ENCODE data around the gene DUSP12. TPM values are rescaled to one million over a fixed set of nuclear protein-coding genes. Genes with fewer than 3 reads are reported as not detected.

DUSP12 gene
- total and polyA plus RNA-seq, 10 donors, result 17.9 to 39.9 (median 23.3) TPM

GRCh38 chr1:161803181-161803580 lies 53.6 kb downstream of the DUSP12 start:
- WGBS, 5 donors, result 92 to 98% (median 93%) methylated on average over 2 of the region's 2 CpGs
- no peak overlapping the region for H3K4me3 ChIP-seq
- peaks cover 0 to 93% (median 42%) of the 10 kb centered on the region in 6 donors for H3K36me3 ChIP-seq
- intact Hi-C loops (cut with DNase I; ENCODE audit: low total_unique reads), result no loop called here
- H3K27me3 ChIP-seq (replicated peaks in 1 of 7), result no peaks in the 10 kb centered on the region
- H3K4me1 ChIP-seq, result peaks cover 0 to 3% (median 0%) of the 10 kb centered on the region in 6 donors
- no peak for TF ChIP-seq POLR2AphosphoS5 (IDR thresholded peaks at IDR 0.05)
- no peak for TF ChIP-seq CTCF (IDR thresholded peaks at IDR 0.05 in 8 of 11, conservative IDR thresholded peaks at IDR 0.05 in 3 of 11)
- no peak for TF ChIP-seq POLR2A (IDR thresholded peaks at IDR 0.05)
- H3K27ac ChIP-seq, result no peak overlapping the region
- no peak for DNase-seq
- H3K9me3 ChIP-seq, result no peaks in the 10 kb centered on the region

GRCh38 chr1:161805399-161806197 lies 56.0 kb downstream of the DUSP12 start:
- intact Hi-C loops (cut with DNase I; ENCODE audit: low total_unique reads), result no loop called here
- H3K4me1 ChIP-seq, result peaks cover 0 to 3% (median 0%) of the 10 kb centered on the region in 6 donors
- H3K36me3 ChIP-seq, result peaks cover 0 to 93% (median 33%) of the 10 kb centered on the region in 6 donors
- no peak for DNase-seq
- no peaks in the 10 kb centered on the region for H3K27me3 ChIP-seq (replicated peaks in 1 of 7)
- H3K4me3 ChIP-seq, result no peak overlapping the region
- no peak for TF ChIP-seq POLR2A (IDR thresholded peaks at IDR 0.05)
- TF ChIP-seq POLR2AphosphoS5 (IDR thresholded peaks at IDR 0.05), result no peak
- TF ChIP-seq CTCF (IDR thresholded peaks at IDR 0.05 in 8 of 11, conservative IDR thresholded peaks at IDR 0.05 in 3 of 11), result no peak
- WGBS, 5 donors, result 88 to 90% (median 88%) methylated on average over 3 of the region's 3 CpGs
- H3K27ac ChIP-seq, result no peak overlapping the region
- peaks cover 0 to 18% (median 12%) of the 10 kb centered on the region in 8 donors for H3K9me3 ChIP-seq

Small RNA genes lying within 50 kb of the gene (small RNA-seq; reads per million reads assigned to genes)
- gene RN7SL466P, result 0 reads per million in 4 donors

Other genes with a start within 250 kb of the DUSP12 start
- gene FCGR2A, start 244.3 kb upstream of the DUSP12 start, total RNA-seq, result 100 to 1,000 TPM; 105 to 328 (median 160) TPM
- gene FCGR2A, start 244.3 kb upstream of the DUSP12 start, polyA plus RNA-seq, result 10 to 100 TPM; 13.9 to 24.2 (median 24.1) TPM
- 10 to 100 TPM; 13.0 to 52.2 (median 33.8) TPM for gene HSPA6, start 225.2 kb upstream of the DUSP12 start, total RNA-seq
- 10 to 100 TPM in 1 of 3 donors, 1 to 10 TPM in 2; 3.6 to 12.4 (median 8.1) TPM for gene HSPA6, start 225.2 kb upstream of the DUSP12 start, polyA plus RNA-seq
- gene FCGR3A, start 200.0 kb upstream of the DUSP12 start, total RNA-seq, result 100 to 1,000 TPM; 187 to 532 (median 359) TPM
- 10 to 100 TPM; 35.5 to 91.8 (median 59.0) TPM for gene FCGR3A, start 200.0 kb upstream of the DUSP12 start, polyA plus RNA-seq
- gene FCGR3B, start 118.6 kb upstream of the DUSP12 start, total RNA-seq, result 100 to 1,000 TPM in 4 of 7 donors, 10 to 100 TPM in 3; 39.1 to 268 (median 126) TPM
- 10 to 100 TPM in 2 of 3 donors, 1 to 10 TPM in 1; 2.2 to 29.2 (median 13.2) TPM for gene FCGR3B, start 118.6 kb upstream of the DUSP12 start, polyA plus RNA-seq
- gene FCGR2B, start 86.6 kb upstream of the DUSP12 start, total RNA-seq, result 10 to 100 TPM; 29.7 to 65.2 (median 38.6) TPM
- 10 to 100 TPM; 43.7 to 66.7 (median 44.0) TPM for gene FCGR2B, start 86.6 kb upstream of the DUSP12 start, polyA plus RNA-seq
- 10 to 100 TPM; 28.0 to 68.1 (median 52.5) TPM for gene FCRLA, start 42.6 kb upstream of the DUSP12 start, total RNA-seq
- gene FCRLA, start 42.6 kb upstream of the DUSP12 start, polyA plus RNA-seq, result 100 to 1,000 TPM; 142 to 202 (median 192) TPM
- gene FCRLB, start 28.2 kb upstream of the DUSP12 start, total RNA-seq, result 1 to 10 TPM; 1.2 to 4.3 (median 1.6) TPM
- gene FCRLB, start 28.2 kb upstream of the DUSP12 start, polyA plus RNA-seq, result 1 to 10 TPM; 2.5 to 4.3 (median 4.3) TPM
- gene ATF6, start 16.5 kb downstream of the DUSP12 start, total RNA-seq, result 10 to 100 TPM; 25.2 to 46.8 (median 34.2) TPM
- 1 to 10 TPM; 2.5 to 4.3 (median 3.4) TPM for gene ATF6, start 16.5 kb downstream of the DUSP12 start, polyA plus RNA-seq

All from spleen (tissue), 11 donors.